Liver (tissue), 9 donors: ENCODE data around the gene AOPEP. TPM values are rescaled to one million over a fixed set of nuclear protein-coding genes. Genes with fewer than 3 reads are reported as not detected.
A peak's percentile ranks its signal among the peaks of the same experiment; 100 is the strongest.

Experiments used
- DNase-seq: peaks from one replicate; pipeline ENCODE4 v3.0.0-alpha.2; 2017; ENCODE audit warnings: low spot score
- H3K27ac ChIP-seq, 2 donors: one replicate each; pipeline ENCODE4 v1.7.0; 2013; ENCODE audit warnings: inconsistent platforms in 2 of 2, low read length in 2 of 2, control low read depth in 1 of 2, low read depth in 1 of 2, mild to moderate bottlenecking in 1 of 2
- H3K27me3 ChIP-seq, 4 donors: one replicate each; pipeline versions ENCODE4 v1.6.1 to v1.7.0; 2013; ENCODE audit warnings: low read length in 3 of 4, inconsistent platforms in 1 of 4, mild to moderate bottlenecking in 1 of 4, moderate library complexity in 1 of 4; ENCODE audit not compliant: control insufficient read depth in 4 of 4, insufficient read depth in 4 of 4
- H3K36me3 ChIP-seq, 4 donors: one replicate each; pipeline versions ENCODE4 v1.6.1 to v1.7.0; 2013; ENCODE audit warnings: low read length in 3 of 4, mild to moderate bottlenecking in 3 of 4, low read depth in 1 of 4, moderate library complexity in 1 of 4; ENCODE audit not compliant: control insufficient read depth in 4 of 4, insufficient read depth in 3 of 4
- H3K4me1 ChIP-seq, 4 donors: one replicate each; pipeline versions ENCODE4 v1.6.1 to v1.7.0; 2013; ENCODE audit warnings: low read length in 3 of 4, mild to moderate bottlenecking in 3 of 4, moderate library complexity in 1 of 4; ENCODE audit not compliant: control insufficient read depth in 4 of 4, insufficient read depth in 4 of 4
- H3K4me3 ChIP-seq, 3 donors: one replicate each; pipeline versions ENCODE4 v1.6.1 to v1.7.0; 2013; ENCODE audit warnings: low read length in 3 of 3, control low read depth in 1 of 3, low read depth in 1 of 3, mild to moderate bottlenecking in 1 of 3
- H3K9ac ChIP-seq, 2 donors: one replicate each; pipeline ENCODE4 v1.7.0; 2013; ENCODE audit warnings: low read length in 2 of 2, mild to moderate bottlenecking in 2 of 2, moderate library complexity in 2 of 2, control low read depth in 1 of 2, low read depth in 1 of 2
- H3K9me3 ChIP-seq, 4 donors: one replicate each; pipeline versions ENCODE4 v1.6.1 to v1.7.0; 2013; ENCODE audit warnings: low read length in 3 of 4; ENCODE audit not compliant: control insufficient read depth in 4 of 4
- EGR1 ChIP-seq, 2 donors: IDR thresholded peaks; 2 replicates each; pipeline ENCODE4 v1.6.1; 2016 to 2018; ENCODE audit warnings: antibody characterized with exemption in 2 of 2, low read depth in 2 of 2
- FOXA1 ChIP-seq: IDR thresholded peaks from 2 replicates; pipeline ENCODE4 v1.6.1; 2016; ENCODE audit warnings: antibody characterized with exemption
- FOXA2 ChIP-seq: IDR thresholded peaks from 2 replicates; pipeline ENCODE4 v1.6.1; 2016; ENCODE audit warnings: antibody characterized with exemption
- GABPA ChIP-seq, 2 donors: IDR thresholded peaks in 1 of 2; conservative IDR thresholded peaks in 1 of 2; 2 replicates each; pipeline ENCODE4 v1.6.1; 2016; ENCODE audit warnings: antibody characterized with exemption in 2 of 2, mild to moderate bottlenecking in 1 of 2, moderate library complexity in 1 of 2
- HNF4A ChIP-seq, 2 donors: conservative IDR thresholded peaks; 2 replicates each; pipeline ENCODE4 v1.6.1; 2016; ENCODE audit warnings: antibody characterized with exemption in 2 of 2, mild to moderate bottlenecking in 2 of 2
- HNF4G ChIP-seq: IDR thresholded peaks from 2 replicates; pipeline ENCODE4 v1.6.1; 2016; ENCODE audit warnings: antibody characterized with exemption
- JUND ChIP-seq, 2 donors: IDR thresholded peaks; 2 replicates each; pipeline ENCODE4 v1.6.1; 2016; ENCODE audit warnings: antibody characterized with exemption in 2 of 2
- NR2F2 ChIP-seq: IDR thresholded peaks from 2 replicates; pipeline ENCODE4 v1.6.1; 2016; ENCODE audit warnings: antibody characterized with exemption
- RAD21 ChIP-seq, 2 donors: IDR thresholded peaks; 2 replicates each; pipeline ENCODE4 v1.6.1; 2016; ENCODE audit warnings: antibody characterized with exemption in 2 of 2, mild to moderate bottlenecking in 2 of 2
- RXRA ChIP-seq, 2 donors: IDR thresholded peaks; 2 replicates each; pipeline ENCODE4 v1.6.1; 2017 to 2018; ENCODE audit warnings: antibody characterized with exemption in 2 of 2, mild to moderate bottlenecking in 1 of 2
- SP1 ChIP-seq: IDR thresholded peaks from 2 replicates; pipeline ENCODE4 v1.6.1; 2018; ENCODE audit warnings: antibody characterized with exemption, mild to moderate bottlenecking
- TAF1 ChIP-seq: conservative IDR thresholded peaks from 2 replicates; pipeline ENCODE4 v1.6.1; 2016; ENCODE audit warnings: antibody characterized with exemption, mild to moderate bottlenecking
- YY1 ChIP-seq: IDR thresholded peaks from 2 replicates; pipeline ENCODE4 v1.6.1; 2016; ENCODE audit warnings: antibody characterized with exemption, mild to moderate bottlenecking
- WGBS: extraction: QIAGEN DNeasy Blood & Tissue Kit; methylation state at CpG from one replicate; pipeline ENCODE4 v1.1.7; 2013; 5-methylcytosine and 5-hydroxymethylcytosine counted together
- polyA plus RNA-seq, 2 donors: library from polyadenylated mRNA; stranded (reverse) in 1 of 2; unstranded in 1 of 2; fragments of 200-250 nt in 1 of 2; fragments of >200 nt in 1 of 2; fragmentation: Nextera tagmentation in 1 of 2; extraction: Ambion mirVana in 1 of 2; gene quantifications; one replicate each; pipeline versions ENCODE4 v1.2.1 to v1.2.3, GENCODE V29; 2013 to 2015
- total RNA-seq, 2 donors: library from RNA; depleted of rRNA; stranded (reverse); fragments of >200 nt; gene quantifications; one replicate each; pipeline ENCODE4 v1.2.3, GENCODE V29; 2014
- TF ChIP-seq, protein P1 (sequence below): IDR thresholded peaks from 2 replicates; pipeline ENCODE4 v1.6.1; 2016; ENCODE audit warnings: antibody characterized with exemption
- TF ChIP-seq, protein P2 (sequence below): fragments of 150-350 bp; IDR thresholded peaks from 2 replicates; pipeline ENCODE4 v1.5.1; 2017; ENCODE audit warnings: improper control_type of control experiment, low read depth, low read length; ENCODE audit not compliant: missing input control
- TF ChIP-seq, protein P3 (sequence below): IDR thresholded peaks from 2 replicates; pipeline ENCODE4 v1.6.1; 2016; ENCODE audit warnings: antibody characterized with exemption
- TF ChIP-seq, protein P4 (sequence below): IDR thresholded peaks from 2 replicates; pipeline ENCODE4 v1.6.1; 2016; ENCODE audit warnings: antibody characterized with exemption, mild to moderate bottlenecking
- TF ChIP-seq, protein P5 (sequence below): IDR thresholded peaks from 2 replicates; pipeline ENCODE4 v1.6.1; 2016; ENCODE audit warnings: antibody characterized with exemption
- donor health status: healthy.
- donor health status: healthy.
- donor health status: healthy.
- donor health status: healthy.
- donor health status: healthy.

The AOPEP gene
- total and polyA plus RNA-seq, 4 donors: 22.2 to 77.1 (median 34.8) TPM

DNA sequence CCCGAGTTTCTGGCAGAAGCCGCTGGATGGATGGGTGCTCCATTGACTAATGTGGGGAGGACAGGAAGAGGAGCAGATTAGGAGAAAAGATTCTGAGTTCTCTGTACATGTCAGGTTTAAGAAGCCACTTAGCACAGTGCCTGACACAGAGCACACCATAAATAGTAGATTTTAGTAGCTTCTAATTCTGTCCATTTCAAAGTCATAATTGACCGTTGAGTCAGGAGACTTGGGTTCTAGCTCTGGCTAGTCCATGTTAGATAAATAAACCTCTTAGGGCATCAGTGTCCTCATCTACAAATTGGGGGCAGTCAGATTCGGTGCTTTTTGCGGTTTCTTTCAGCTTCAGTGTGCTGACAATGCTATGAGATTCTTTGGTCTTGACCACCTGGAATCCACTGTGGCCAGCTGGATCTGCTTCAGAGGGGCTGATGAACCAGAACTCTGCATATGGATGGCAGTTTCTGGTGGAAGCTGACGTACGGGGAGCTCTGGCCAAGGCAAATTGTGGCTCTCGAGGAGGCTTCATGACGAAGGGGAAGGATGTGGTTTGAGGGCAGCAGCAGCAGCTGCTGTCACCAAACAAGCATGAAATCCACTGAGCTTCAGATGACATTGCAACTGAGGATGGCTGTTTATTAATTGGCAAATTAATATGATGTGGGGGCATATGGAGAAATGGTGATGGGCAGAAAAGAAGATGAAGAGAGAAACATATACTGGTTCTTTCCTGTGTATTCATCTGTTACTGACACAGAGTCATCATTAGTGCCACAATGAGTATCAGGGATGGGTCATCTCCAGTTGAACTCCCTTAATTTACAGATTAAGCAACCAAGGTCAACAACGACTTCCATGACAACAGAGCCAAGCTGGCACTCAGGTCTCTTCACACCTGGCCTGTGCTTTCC is 134.4 kb downstream of the AOPEP start:
- Histone ChIP-seq H3K27me3 (no peaks in the 10 kb centered on the region), H3K4me1 (peaks cover 4 to 19% (median 7%) of the 10 kb centered on the region in 4 donors), H3K27ac (peak overlapping the region; percentile 88 to 93), H3K9me3 (no peaks in the 10 kb centered on the region), H3K36me3 (no peaks in the 10 kb centered on the region), H3K9ac (peak overlapping the region; percentile 17 to 49), H3K4me3 (no peak overlapping the region)
- TF ChIP-seq RXRA (IDR thresholded peaks at IDR 0.05): peak; percentile 76 to 91
- TF ChIP-seq, protein P1, sequence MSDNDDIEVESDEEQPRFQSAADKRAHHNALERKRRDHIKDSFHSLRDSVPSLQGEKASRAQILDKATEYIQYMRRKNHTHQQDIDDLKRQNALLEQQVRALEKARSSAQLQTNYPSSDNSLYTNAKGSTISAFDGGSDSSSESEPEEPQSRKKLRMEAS: peak; percentile 52
- peak in 1 of 2 donors; percentile 58 for TF ChIP-seq JUND (IDR thresholded peaks at IDR 0.05)
- TF ChIP-seq, protein P2, sequence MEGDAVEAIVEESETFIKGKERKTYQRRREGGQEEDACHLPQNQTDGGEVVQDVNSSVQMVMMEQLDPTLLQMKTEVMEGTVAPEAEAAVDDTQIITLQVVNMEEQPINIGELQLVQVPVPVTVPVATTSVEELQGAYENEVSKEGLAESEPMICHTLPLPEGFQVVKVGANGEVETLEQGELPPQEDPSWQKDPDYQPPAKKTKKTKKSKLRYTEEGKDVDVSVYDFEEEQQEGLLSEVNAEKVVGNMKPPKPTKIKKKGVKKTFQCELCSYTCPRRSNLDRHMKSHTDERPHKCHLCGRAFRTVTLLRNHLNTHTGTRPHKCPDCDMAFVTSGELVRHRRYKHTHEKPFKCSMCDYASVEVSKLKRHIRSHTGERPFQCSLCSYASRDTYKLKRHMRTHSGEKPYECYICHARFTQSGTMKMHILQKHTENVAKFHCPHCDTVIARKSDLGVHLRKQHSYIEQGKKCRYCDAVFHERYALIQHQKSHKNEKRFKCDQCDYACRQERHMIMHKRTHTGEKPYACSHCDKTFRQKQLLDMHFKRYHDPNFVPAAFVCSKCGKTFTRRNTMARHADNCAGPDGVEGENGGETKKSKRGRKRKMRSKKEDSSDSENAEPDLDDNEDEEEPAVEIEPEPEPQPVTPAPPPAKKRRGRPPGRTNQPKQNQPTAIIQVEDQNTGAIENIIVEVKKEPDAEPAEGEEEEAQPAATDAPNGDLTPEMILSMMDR: no peak
- TF ChIP-seq GABPA (IDR thresholded peaks at IDR 0.05 in 1 of 2, conservative IDR thresholded peaks at IDR 0.05 in 1 of 2): no peak
- TF ChIP-seq, protein P3, sequence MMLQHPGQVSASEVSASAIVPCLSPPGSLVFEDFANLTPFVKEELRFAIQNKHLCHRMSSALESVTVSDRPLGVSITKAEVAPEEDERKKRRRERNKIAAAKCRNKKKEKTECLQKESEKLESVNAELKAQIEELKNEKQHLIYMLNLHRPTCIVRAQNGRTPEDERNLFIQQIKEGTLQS: no peak
- no peak for TF ChIP-seq TAF1
- TF ChIP-seq SP1: peak; percentile 27
- TF ChIP-seq, protein P4, sequence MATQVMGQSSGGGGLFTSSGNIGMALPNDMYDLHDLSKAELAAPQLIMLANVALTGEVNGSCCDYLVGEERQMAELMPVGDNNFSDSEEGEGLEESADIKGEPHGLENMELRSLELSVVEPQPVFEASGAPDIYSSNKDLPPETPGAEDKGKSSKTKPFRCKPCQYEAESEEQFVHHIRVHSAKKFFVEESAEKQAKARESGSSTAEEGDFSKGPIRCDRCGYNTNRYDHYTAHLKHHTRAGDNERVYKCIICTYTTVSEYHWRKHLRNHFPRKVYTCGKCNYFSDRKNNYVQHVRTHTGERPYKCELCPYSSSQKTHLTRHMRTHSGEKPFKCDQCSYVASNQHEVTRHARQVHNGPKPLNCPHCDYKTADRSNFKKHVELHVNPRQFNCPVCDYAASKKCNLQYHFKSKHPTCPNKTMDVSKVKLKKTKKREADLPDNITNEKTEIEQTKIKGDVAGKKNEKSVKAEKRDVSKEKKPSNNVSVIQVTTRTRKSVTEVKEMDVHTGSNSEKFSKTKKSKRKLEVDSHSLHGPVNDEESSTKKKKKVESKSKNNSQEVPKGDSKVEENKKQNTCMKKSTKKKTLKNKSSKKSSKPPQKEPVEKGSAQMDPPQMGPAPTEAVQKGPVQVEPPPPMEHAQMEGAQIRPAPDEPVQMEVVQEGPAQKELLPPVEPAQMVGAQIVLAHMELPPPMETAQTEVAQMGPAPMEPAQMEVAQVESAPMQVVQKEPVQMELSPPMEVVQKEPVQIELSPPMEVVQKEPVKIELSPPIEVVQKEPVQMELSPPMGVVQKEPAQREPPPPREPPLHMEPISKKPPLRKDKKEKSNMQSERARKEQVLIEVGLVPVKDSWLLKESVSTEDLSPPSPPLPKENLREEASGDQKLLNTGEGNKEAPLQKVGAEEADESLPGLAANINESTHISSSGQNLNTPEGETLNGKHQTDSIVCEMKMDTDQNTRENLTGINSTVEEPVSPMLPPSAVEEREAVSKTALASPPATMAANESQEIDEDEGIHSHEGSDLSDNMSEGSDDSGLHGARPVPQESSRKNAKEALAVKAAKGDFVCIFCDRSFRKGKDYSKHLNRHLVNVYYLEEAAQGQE: no peak
- peak; percentile 96 for TF ChIP-seq FOXA1
- TF ChIP-seq EGR1 (IDR thresholded peaks at IDR 0.05; ENCODE audit: low read depth in 2 of 2): no peak
- TF ChIP-seq HNF4A (conservative IDR thresholded peaks at IDR 0.05): peak; percentile 34 to 68
- no peak for TF ChIP-seq HNF4G
- TF ChIP-seq, protein P5, sequence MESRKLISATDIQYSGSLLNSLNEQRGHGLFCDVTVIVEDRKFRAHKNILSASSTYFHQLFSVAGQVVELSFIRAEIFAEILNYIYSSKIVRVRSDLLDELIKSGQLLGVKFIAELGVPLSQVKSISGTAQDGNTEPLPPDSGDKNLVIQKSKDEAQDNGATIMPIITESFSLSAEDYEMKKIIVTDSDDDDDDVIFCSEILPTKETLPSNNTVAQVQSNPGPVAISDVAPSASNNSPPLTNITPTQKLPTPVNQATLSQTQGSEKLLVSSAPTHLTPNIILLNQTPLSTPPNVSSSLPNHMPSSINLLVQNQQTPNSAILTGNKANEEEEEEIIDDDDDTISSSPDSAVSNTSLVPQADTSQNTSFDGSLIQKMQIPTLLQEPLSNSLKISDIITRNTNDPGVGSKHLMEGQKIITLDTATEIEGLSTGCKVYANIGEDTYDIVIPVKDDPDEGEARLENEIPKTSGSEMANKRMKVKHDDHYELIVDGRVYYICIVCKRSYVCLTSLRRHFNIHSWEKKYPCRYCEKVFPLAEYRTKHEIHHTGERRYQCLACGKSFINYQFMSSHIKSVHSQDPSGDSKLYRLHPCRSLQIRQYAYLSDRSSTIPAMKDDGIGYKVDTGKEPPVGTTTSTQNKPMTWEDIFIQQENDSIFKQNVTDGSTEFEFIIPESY: no peak
- TF ChIP-seq FOXA2: peak; percentile 94
- TF ChIP-seq NR2F2: peak; percentile 17
- TF ChIP-seq YY1: peak; percentile 72
- TF ChIP-seq RAD21 (IDR thresholded peaks at IDR 0.05): peak in 1 of 2 donors; percentile 34
- WGBS: 73% methylated on average over 10 of the region's 10 CpGs
- no peak for DNase-seq
